Measurements from ENCODE around the gene EPB42. TPM values are rescaled to one million over a fixed set of nuclear protein-coding genes. Genes with fewer than 3 reads are reported as not detected.

Gene EPB42
- total RNA-seq, 1 experiment from 2014 or later, result not detected

- H3K9me2 ChIP-seq (replicated peaks; ENCODE audit: low read length), result 0 out of 2 replicates have a peak, but pooled peaks cover 4% of the 10 kb centered on the region
- peaks cover 3% of the 10 kb centered on the region; the same call in 1 of the 2 replicates for H3K27me3 ChIP-seq (ENCODE audit: low read length)
- no peaks in the 10 kb centered on the region for H3K9me3 ChIP-seq (ENCODE audit: low read length)
- DNase-seq (no peak), ATAC-seq (no peak)
- no peak overlapping the region for H3K4me2 ChIP-seq (ENCODE audit: low read length)
- no peak overlapping the region for H3K9ac ChIP-seq (ENCODE audit: low read length)
- H3K36me3 ChIP-seq (ENCODE audit: low read depth, low read length), result no peaks in the 10 kb centered on the region
- TF ChIP-seq CTCF (conservative IDR thresholded peaks at IDR 0.05; ENCODE audit: low read depth, low read length) (no peak), EZH2phosphoT487 (IDR thresholded peaks at IDR 0.05; ENCODE audit: borderline replicate concordance, low read length) (no peak), EZH2 (IDR thresholded peaks at IDR 0.05; ENCODE audit: low read length, unreplicated experiment) (no peak)
- no peak overlapping the region for H3K4me3 ChIP-seq (ENCODE audit: low read length)
- ChIA-PET POLR2A (ENCODE audit: unreplicated experiment) (no interaction called here), CTCF (no interaction called here)
- H3K4me1 ChIP-seq (ENCODE audit: insufficient read depth, low read length), result peaks cover 18% of the 10 kb centered on the region
- no peaks in the 10 kb centered on the region for H3K79me2 ChIP-seq (ENCODE audit: low read length)
- intact Hi-C loops (cut with micrococcal nuclease), result no loop called here
- no TSS peak for BruUV-seq (replicated peaks)
- H2AFZ ChIP-seq (ENCODE audit: low read length), result no peak overlapping the region
- H3F3A ChIP-seq (ENCODE audit: low read length, unreplicated experiment), result no peaks in the 10 kb centered on the region
- H4K20me1 ChIP-seq (ENCODE audit: low read length), result no peaks in the 10 kb centered on the region
- no peak overlapping the region for H3K27ac ChIP-seq (ENCODE audit: low read length)
These were observed 31.0 kb upstream of the EPB42 start for GRCh38 chr15:43251871-43252250.

- Histone ChIP-seq H3K27ac (ENCODE audit: low read length) (no peak overlapping the region), H3K27me3 (ENCODE audit: low read length) (peaks cover 2% of the 10 kb centered on the region; the same call in 1 of the 2 replicates), H3K79me2 (ENCODE audit: low read length) (no peaks in the 10 kb centered on the region), H3K9me2 (replicated peaks; ENCODE audit: low read length) (0 out of 2 replicates have a peak, but pooled peaks cover 4% of the 10 kb centered on the region), H3K4me2 (ENCODE audit: low read length) (no peak overlapping the region), H3K4me3 (ENCODE audit: low read length) (no peak overlapping the region), H4K20me1 (ENCODE audit: low read length) (no peaks in the 10 kb centered on the region), H3F3A (ENCODE audit: low read length, unreplicated experiment) (no peaks in the 10 kb centered on the region), H3K9me3 (ENCODE audit: low read length) (no peaks in the 10 kb centered on the region), H2AFZ (ENCODE audit: low read length) (no peak overlapping the region), H3K4me1 (ENCODE audit: insufficient read depth, low read length) (peaks cover 18% of the 10 kb centered on the region), H3K36me3 (ENCODE audit: low read depth, low read length) (no peaks in the 10 kb centered on the region), H3K9ac (ENCODE audit: low read length) (no peak overlapping the region)
- intact Hi-C loops (cut with micrococcal nuclease), result no loop called here
- no peak for DNase-seq
- ChIA-PET CTCF (no interaction called here), POLR2A (ENCODE audit: unreplicated experiment) (interaction anchor here (0.6 kb wide), 1 partner anchor 120 kb away, joined by 4 read pairs; the partner anchor contains the start of genes TUBGCP4 and ZSCAN29)
- no peak for ATAC-seq
- no TSS peak for BruUV-seq (replicated peaks)
- TF ChIP-seq CTCF (conservative IDR thresholded peaks at IDR 0.05; ENCODE audit: low read depth, low read length) (no peak), EZH2phosphoT487 (IDR thresholded peaks at IDR 0.05; ENCODE audit: borderline replicate concordance, low read length) (no peak), EZH2 (IDR thresholded peaks at IDR 0.05; ENCODE audit: low read length, unreplicated experiment) (no peak)
These were observed 30.5 kb upstream of the EPB42 start for GRCh38 chr15:43251185-43251870.

GRCh38 chr15:43250785-43251184 is 30.0 kb upstream of the EPB42 start:
- no peaks in the 10 kb centered on the region for H3K27me3 ChIP-seq (ENCODE audit: low read length)
- no peaks in the 10 kb centered on the region for H3K36me3 ChIP-seq (ENCODE audit: low read depth, low read length)
- no TSS peak for BruUV-seq (replicated peaks)
- H3K79me2 ChIP-seq (ENCODE audit: low read length), result no peaks in the 10 kb centered on the region
- H3K4me2 ChIP-seq (ENCODE audit: low read length), result no peak overlapping the region
- no peak for TF ChIP-seq EZH2phosphoT487 (IDR thresholded peaks at IDR 0.05; ENCODE audit: borderline replicate concordance, low read length)
- no peak for TF ChIP-seq EZH2 (IDR thresholded peaks at IDR 0.05; ENCODE audit: low read length, unreplicated experiment)
- TF ChIP-seq CTCF (conservative IDR thresholded peaks at IDR 0.05; ENCODE audit: low read depth, low read length), result no peak
- intact Hi-C loops (cut with micrococcal nuclease), result no loop called here
- H3K27ac ChIP-seq (ENCODE audit: low read length), result no peak overlapping the region
- H3K4me3 ChIP-seq (ENCODE audit: low read length), result no peak overlapping the region
- ChIA-PET CTCF (no interaction called here), POLR2A (ENCODE audit: unreplicated experiment) (no interaction called here)
- H2AFZ ChIP-seq (ENCODE audit: low read length), result no peak overlapping the region
- H3K4me1 ChIP-seq (ENCODE audit: insufficient read depth, low read length), result peaks cover 18% of the 10 kb centered on the region
- H3K9ac ChIP-seq (ENCODE audit: low read length), result no peak overlapping the region
- 0 out of 2 replicates have a peak, but pooled peaks cover 4% of the 10 kb centered on the region for H3K9me2 ChIP-seq (replicated peaks; ENCODE audit: low read length)
- ATAC-seq, result no peak
- no peaks in the 10 kb centered on the region for H3K9me3 ChIP-seq (ENCODE audit: low read length)
- no peak for DNase-seq
- H4K20me1 ChIP-seq (ENCODE audit: low read length), result no peaks in the 10 kb centered on the region
- no peaks in the 10 kb centered on the region for H3F3A ChIP-seq (ENCODE audit: low read length, unreplicated experiment)

All from PC-3 (cell line).